Nephron (organoid): ENCODE data around the gene ALKBH4.
"Not testable (repeated sequence)": the region's sequence is repeated elsewhere in the genome, so short reads cannot be mapped to it uniquely, and the experiment has no call there.

ENCODE experiments used
- H3K27ac Mint-ChIP-seq, 3 experiments: 2 replicates each; pipeline ENCODE4 v1.8.0; 2020; ENCODE audit warnings: mixed read lengths in 3 of 3, mild to moderate bottlenecking in 2 of 3, moderate library complexity in 1 of 3
- H3K27me3 Mint-ChIP-seq: 2 replicates; pipeline ENCODE4 v1.8.0; 2021; ENCODE audit warnings: low read depth, mild to moderate bottlenecking, moderate library complexity, mixed read lengths
- H3K36me3 Mint-ChIP-seq: 2 replicates; pipeline ENCODE4 v1.8.0; 2020; ENCODE audit warnings: low read depth, mixed read lengths
- H3K4me1 Mint-ChIP-seq: 2 replicates; pipeline ENCODE4 v1.8.0; 2020; ENCODE audit warnings: mixed read lengths
- H3K4me3 Mint-ChIP-seq, 3 experiments: 2 replicates each; pipeline ENCODE4 v1.8.0; 2020; ENCODE audit warnings: mild to moderate bottlenecking in 3 of 3, mixed read lengths in 3 of 3, moderate library complexity in 2 of 3
- H3K9me3 Mint-ChIP-seq: 2 replicates; pipeline ENCODE4 v1.8.0; 2020; ENCODE audit warnings: mixed read lengths
- TF ChIP-seq, protein P1 (sequence below), 3 experiments: fragments of 200-600 bp; sonication (generic); IDR thresholded peaks; one replicate each; pipeline ENCODE4 v1.5.0; 2021; ENCODE audit warnings: antibody characterized with exemption in 3 of 3; ENCODE audit not compliant: unreplicated experiment in 3 of 3

Gene ALKBH4

GRCh38 chr7:102413091-102413490 lies 51.6 kb downstream of the ALKBH4 start:
- peaks cover 8% of the 10 kb centered on the region for H3K9me3 Mint-ChIP-seq
- no peaks in the 10 kb centered on the region for H3K4me1 Mint-ChIP-seq
- TF ChIP-seq, protein P1, sequence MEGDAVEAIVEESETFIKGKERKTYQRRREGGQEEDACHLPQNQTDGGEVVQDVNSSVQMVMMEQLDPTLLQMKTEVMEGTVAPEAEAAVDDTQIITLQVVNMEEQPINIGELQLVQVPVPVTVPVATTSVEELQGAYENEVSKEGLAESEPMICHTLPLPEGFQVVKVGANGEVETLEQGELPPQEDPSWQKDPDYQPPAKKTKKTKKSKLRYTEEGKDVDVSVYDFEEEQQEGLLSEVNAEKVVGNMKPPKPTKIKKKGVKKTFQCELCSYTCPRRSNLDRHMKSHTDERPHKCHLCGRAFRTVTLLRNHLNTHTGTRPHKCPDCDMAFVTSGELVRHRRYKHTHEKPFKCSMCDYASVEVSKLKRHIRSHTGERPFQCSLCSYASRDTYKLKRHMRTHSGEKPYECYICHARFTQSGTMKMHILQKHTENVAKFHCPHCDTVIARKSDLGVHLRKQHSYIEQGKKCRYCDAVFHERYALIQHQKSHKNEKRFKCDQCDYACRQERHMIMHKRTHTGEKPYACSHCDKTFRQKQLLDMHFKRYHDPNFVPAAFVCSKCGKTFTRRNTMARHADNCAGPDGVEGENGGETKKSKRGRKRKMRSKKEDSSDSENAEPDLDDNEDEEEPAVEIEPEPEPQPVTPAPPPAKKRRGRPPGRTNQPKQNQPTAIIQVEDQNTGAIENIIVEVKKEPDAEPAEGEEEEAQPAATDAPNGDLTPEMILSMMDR (IDR thresholded peaks at IDR 0.05; ENCODE audit: unreplicated experiment in 3 of 3): no peak
- H3K36me3 Mint-ChIP-seq: peaks cover 77% of the 10 kb centered on the region
- no peak overlapping the region for H3K27ac Mint-ChIP-seq
- no peak overlapping the region for H3K4me3 Mint-ChIP-seq
- no peaks in the 10 kb centered on the region for H3K27me3 Mint-ChIP-seq

DNA sequence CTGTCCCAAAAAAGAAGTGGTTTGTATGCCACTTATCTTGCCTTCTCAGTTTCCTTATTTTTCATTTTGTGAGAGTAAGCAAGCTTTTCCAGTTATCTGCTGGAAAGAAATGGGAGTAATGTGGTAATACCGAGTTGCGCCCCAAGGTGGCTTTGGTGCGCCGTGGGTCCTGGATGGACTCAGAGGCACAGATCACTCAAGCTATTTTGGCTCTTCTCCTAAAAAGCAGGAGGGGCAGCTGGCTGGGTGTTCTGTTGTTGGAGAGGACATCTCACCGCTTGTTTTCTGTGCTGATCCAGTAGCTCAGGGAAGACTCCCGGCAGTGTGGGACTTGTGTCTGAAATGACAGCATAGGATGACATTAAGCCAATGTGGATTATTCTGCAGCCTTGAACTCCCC lies 52.1 kb downstream of the ALKBH4 start:
- peaks cover 8% of the 10 kb centered on the region for H3K9me3 Mint-ChIP-seq
- no peak overlapping the region for H3K27ac Mint-ChIP-seq
- no peaks in the 10 kb centered on the region for H3K4me1 Mint-ChIP-seq
- H3K36me3 Mint-ChIP-seq: peaks cover 82% of the 10 kb centered on the region
- no peak overlapping the region for H3K4me3 Mint-ChIP-seq
- TF ChIP-seq, protein P1 (IDR thresholded peaks at IDR 0.05; ENCODE audit: unreplicated experiment in 3 of 3): peak; percentile 29 to 43 (median 31)
- no peaks in the 10 kb centered on the region for H3K27me3 Mint-ChIP-seq

- no peaks in the 10 kb centered on the region for H3K27me3 Mint-ChIP-seq
- peaks cover 86% of the 10 kb centered on the region for H3K36me3 Mint-ChIP-seq
- TF ChIP-seq, protein P1 (IDR thresholded peaks at IDR 0.05; ENCODE audit: unreplicated experiment in 3 of 3): no peak
- no peaks in the 10 kb centered on the region for H3K4me1 Mint-ChIP-seq
- peaks cover 8% of the 10 kb centered on the region for H3K9me3 Mint-ChIP-seq
- no peak overlapping the region for H3K4me3 Mint-ChIP-seq
- no peak overlapping the region for H3K27ac Mint-ChIP-seq
These were observed 53.7 kb downstream of the ALKBH4 start for GRCh38 chr7:102410918-102411317.

DNA sequence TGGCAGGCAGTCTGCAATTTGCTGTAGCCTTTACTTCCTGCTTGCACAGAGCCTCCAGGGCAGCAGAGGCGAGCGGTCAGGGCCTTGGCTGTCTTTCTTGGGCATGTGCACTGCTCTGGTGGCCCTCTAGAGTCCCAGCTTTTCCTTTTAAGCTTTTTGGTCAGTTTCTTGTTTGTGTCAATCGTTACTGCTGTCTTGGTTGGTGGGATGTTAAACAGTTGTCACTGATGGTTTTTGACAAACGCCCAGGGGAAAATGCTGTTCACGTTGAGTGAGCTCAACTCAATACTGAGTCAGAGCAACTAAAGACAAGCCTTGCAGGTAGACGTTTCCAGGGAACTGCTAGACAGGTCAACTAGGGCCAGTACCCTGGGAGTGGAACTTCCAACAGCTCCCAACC lies 54.5 kb downstream of the ALKBH4 start:
- Mint-ChIP-seq H3K27ac (no peak overlapping the region), H3K4me3 (no peak overlapping the region), H3K36me3 (peaks cover 84% of the 10 kb centered on the region), H3K9me3 (peaks cover 8% of the 10 kb centered on the region), H3K4me1 (no peaks in the 10 kb centered on the region), H3K27me3 (no peaks in the 10 kb centered on the region)
- TF ChIP-seq, protein P1 (IDR thresholded peaks at IDR 0.05; ENCODE audit: unreplicated experiment in 3 of 3): no peak

GRCh38 chr7:102409340-102409739 lies 55.3 kb downstream of the ALKBH4 start:
- H3K27me3 Mint-ChIP-seq: no peaks in the 10 kb centered on the region
- H3K4me3 Mint-ChIP-seq: no peak overlapping the region
- no peaks in the 10 kb centered on the region for H3K4me1 Mint-ChIP-seq
- H3K27ac Mint-ChIP-seq: no peak overlapping the region
- H3K36me3 Mint-ChIP-seq: peaks cover 83% of the 10 kb centered on the region
- peaks cover 8% of the 10 kb centered on the region for H3K9me3 Mint-ChIP-seq
- TF ChIP-seq, protein P1 (IDR thresholded peaks at IDR 0.05; ENCODE audit: unreplicated experiment in 3 of 3): no peak

DNA sequence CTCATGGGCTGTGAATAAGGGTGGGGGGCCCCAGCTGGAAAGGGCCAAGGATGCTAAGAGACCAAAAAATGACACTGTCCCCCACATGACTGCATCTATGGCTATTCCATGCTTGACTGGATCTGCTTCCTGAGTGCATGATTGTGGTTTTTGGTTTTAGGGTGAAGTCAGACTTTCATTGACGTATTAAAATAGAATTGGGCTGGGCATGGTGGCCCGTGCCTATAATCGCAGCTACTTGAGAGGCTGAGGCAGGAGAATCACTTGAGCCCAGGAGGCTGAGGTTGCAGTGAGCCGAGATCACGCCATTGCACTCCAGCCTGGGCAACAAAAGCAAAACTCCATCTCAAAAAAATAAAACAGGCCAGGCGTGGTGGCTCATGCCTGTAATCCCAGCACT lies 56.1 kb downstream of the ALKBH4 start:
- not testable (repeated sequence) for H3K4me1 Mint-ChIP-seq, H3K4me3 Mint-ChIP-seq, H3K9me3 Mint-ChIP-seq, H3K27ac Mint-ChIP-seq, H3K27me3 Mint-ChIP-seq
- peaks cover 89% of the 10 kb centered on the region for H3K36me3 Mint-ChIP-seq
